Suprapubic skin (tissue), 4 donors: ENCODE measurements around the gene EVL.

Experiments used
- POLR2A ChIP-seq, 2 donors: fragments of 450-650 bp; IDR thresholded peaks; one replicate each; pipeline ENCODE4 v1.6.1; 2017; ENCODE audit warnings: antibody characterized with exemption in 2 of 2, mild to moderate bottlenecking in 2 of 2, moderate library complexity in 2 of 2
- POLR2AphosphoS5 ChIP-seq, 3 donors: sonication (generic); formaldehyde crosslinking; IDR thresholded peaks; one replicate each; pipeline ENCODE4 v1.6.1; 2017; ENCODE audit warnings: antibody characterized with exemption in 3 of 3

DNA sequence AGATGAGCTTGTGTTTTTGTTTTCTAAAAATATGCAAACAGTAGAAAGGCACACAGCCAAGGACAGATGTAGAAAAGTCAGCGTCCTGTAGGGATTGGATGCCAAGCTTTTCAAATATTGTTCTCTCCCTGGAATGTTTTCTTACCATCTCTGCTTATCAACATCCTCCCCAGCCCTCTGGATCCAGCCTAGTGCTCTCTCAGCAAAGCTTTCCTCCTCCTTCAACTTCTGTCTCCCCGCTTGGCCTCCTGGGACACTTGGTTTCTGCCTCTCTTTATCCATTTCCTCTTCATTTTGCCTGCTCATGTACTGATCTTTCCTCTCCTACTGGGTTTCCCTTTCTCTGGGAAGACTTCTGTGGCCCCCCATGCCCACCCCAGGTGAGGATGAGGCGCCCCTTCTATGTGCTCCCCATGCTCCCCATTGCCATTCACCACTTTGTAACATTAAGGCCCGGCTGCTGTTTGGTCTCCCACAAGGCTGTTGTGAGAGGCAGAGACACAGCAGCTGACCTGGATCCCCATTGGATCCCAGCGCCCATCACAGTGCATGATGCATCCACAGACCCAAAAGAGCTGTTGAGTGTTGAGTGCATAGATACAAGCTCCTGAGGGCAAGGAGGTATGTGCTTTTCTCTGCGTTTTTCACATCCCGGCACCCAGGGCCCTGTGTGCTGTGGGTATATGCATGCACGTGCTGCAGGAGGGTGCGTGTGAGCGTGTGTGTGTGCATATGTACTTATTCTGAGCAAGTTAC, 38.2 kb downstream of the EVL start:
- TF ChIP-seq POLR2AphosphoS5 (IDR thresholded peaks at IDR 0.05) = no peak
- TF ChIP-seq POLR2A (IDR thresholded peaks at IDR 0.05) = no peak
